Activated CD8-positive, alpha-beta memory T cell treated with anti-CD3 and anti-CD28 coated beads, Interleukin-2, amount 50 U/mL, for 4 hours (primary cell): ENCODE results near the gene MAP4K2.

ENCODE experiments used
- DNase-seq: peaks from one replicate; pipeline ENCODE4 v3.0.0-alpha.2; 2020

The MAP4K2 gene

DNA sequence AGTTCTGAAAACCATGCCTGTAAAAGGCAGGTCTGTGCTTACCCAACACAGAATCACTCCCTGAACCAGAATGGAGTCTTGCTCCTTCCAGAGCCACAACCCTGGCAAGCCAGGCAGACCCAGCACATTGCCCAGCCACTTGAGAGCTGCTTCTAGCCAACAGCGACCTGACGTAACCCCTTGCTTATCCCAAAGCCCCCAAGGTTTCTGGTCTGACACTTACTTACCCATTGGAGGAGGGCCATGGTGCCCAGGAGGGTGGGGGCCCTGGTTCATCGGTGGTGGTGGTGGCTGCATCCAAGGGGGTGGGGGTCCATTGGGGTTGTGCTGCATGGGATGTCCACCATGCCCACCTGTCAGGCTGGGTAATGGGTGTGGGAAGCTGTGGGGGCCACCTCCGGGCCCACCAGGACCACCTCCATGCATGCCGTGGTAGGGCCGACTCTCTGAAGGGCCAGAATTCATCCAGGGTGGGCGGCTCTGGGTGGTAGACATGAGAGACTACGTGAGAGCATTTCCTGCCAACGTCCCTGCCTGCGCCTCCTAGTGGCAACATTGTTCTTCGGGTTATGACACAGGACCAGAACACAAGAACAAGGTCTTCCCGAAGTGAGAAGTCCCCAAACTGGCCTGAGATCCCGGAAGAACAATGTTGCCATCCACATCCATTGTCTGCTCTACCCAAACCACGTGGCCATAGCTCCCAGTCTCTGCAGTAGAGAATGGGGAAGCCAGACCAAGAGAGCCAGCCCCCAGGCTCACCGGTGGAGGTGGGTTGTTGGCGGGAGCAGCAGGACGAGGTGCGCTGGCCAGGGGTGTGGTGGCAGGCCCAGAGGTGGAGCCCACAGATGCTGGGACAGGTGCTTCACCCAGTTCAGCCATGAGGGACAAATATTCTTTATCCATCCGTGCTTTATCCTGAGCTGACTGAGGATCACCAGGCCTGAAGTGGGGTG lies 35.4 kb downstream of the MAP4K2 start:
- peak; percentile 81 for DNase-seq

DNA sequence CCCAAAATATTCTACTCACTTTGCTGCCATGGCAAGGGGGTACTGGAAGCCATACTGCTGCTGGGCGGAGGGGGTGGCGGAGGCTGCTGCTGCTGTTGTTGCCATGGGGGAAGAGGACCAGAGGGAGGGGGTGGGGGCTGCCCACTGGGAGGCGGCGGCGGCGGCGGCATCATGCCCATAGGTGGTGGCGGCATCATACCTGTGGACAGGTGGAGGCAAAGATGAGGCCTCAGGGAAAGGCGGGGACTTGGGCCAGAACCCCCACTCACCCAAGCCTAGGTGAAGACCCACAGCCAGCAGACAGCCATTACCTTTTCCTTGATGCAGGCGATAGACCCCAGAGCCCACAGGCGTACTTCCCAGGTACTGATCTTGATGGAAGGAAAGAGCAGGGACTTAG lies 36.1 kb downstream of the MAP4K2 start:
- DNase-seq, result no peak

DNA sequence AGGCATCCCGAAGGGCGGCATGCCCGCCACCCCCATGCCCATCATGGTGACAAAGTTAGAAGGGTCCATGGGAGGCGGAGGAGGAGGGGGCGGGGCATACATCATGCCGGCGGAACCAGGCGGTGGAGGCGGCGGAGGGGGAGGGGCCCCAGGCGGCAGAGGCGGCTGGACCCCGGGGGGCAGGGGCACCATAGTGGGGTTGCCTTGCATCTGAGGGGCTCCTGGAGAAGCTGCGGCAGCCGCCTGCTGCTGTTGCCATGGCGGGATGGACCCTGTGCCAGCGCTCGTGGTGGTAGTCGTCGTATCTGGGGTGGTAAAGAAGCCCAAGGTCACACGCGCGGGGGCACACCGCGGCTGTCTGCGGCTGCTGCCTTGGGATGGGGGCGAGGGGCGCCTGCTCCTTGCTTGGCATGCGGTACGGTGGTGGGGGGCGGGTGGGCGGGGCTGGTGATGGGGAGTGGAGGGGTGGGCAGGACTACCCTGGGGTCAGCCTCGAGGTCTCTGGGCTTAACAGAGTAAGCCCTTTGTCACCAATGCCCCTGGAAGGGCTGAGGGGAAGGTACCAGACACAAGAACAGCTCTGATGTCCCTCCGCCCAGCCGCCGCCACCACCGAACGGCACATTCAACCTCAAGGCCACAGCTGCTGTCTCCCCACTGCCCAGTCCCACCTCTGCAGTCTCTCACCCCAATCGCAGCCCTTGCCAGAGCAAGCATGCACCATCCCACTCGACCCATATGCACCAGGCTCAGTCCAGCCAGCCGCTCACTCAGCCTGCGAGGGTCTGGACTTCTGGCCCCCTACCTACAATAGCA lies 37.0 kb downstream of the MAP4K2 start:
- DNase-seq, result no peak

DNA sequence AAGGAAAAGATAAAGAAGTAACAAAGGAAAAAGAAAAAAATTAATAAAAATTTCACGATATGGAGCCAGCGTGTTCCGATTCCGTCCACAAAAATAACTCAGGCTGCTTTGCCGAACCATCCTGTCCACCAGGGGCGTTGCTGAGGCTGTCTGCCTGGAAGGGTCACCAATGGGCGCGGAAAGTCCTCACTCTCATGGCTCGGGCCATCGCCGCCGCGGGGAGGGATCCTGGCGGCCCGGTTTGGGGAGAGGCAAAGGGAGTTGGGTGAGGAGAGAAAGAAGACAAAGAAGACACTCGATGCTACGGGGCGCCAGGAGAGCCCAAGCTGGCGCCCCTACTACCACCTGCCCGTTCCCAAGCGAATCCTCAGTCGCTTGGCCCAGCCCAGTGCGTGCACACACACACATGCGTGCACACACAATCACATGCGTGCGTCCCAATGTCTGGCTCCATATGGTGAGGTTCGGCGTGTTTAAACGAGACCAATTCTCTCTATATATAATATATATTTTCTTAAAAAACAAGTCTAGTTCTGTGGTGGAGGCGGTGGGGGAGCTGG lies 37.6 kb downstream of the MAP4K2 start:
- no peak for DNase-seq

DNA sequence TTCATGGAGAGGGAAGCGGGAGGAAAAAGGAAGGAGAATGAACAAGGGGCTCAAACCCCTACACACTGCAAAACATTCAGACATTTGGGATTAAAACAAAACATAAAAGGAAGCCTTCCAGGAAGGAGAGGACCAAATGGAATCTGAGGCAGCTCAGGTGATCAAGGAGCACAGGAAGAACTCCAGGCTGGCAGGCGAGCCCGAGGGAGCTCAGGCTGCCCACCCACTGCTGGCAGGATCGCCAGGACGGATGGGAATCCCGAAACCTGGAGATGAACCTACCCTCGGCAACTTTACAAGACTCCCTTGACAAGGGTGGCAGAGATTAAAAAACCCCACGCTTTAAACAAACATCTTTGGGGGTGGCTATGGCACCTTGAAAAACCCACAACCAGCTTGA lies 38.3 kb downstream of the MAP4K2 start:
- no peak for DNase-seq

DNA sequence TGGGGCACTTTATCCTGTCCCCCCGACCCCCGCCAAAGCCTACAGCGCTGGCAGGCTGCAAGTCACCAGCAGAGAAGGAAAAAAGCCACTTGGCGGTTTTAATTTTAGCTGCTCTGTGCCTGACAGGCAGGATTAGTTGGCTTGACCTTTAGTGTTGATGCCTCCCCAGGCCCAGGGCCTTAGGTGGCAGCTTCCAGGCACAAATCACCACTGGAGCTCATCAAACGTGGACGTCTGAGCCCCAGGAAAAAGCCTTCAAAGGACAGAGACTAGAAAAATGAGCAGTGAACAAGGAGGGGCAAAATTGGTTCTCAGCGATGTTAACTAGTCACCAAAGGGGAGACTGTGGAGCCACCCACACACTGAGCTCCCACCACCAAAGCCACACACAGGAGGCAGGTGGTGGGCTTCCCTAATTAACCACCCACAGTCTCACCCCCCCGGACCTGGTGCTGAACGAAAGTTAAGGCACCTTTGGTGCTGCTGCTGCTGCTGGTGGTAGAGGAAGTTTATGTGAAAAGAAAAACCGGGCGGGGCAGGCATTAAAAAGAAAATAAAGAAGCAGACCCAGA lies 38.9 kb downstream of the MAP4K2 start:
- DNase-seq, result peak; percentile 71

DNA sequence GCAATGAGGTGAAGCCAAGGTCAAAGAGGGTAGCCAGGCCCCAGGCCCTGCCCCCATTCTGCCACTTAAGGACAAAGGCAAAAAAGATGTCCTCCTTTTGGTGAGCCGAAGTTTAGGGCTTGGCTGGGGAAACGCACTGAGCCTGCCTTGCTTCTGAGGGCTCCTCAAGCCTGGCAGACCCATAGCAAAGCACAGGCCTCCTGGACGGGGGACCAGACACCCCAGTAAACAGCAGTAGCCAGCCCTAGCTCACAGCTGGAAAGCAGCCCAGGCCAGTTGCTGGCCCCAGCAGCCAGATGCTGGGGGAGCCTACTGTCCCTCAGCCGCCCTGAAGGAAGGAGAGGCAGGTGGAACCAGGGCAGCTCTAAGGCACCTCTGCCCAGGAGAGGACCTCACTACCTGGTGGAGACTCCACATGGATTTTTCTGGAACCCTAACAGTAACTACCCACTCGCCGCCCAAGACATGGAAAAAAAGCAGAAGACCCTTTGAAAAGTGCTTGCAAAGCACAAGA lies 39.4 kb downstream of the MAP4K2 start:
- no peak for DNase-seq

DNA sequence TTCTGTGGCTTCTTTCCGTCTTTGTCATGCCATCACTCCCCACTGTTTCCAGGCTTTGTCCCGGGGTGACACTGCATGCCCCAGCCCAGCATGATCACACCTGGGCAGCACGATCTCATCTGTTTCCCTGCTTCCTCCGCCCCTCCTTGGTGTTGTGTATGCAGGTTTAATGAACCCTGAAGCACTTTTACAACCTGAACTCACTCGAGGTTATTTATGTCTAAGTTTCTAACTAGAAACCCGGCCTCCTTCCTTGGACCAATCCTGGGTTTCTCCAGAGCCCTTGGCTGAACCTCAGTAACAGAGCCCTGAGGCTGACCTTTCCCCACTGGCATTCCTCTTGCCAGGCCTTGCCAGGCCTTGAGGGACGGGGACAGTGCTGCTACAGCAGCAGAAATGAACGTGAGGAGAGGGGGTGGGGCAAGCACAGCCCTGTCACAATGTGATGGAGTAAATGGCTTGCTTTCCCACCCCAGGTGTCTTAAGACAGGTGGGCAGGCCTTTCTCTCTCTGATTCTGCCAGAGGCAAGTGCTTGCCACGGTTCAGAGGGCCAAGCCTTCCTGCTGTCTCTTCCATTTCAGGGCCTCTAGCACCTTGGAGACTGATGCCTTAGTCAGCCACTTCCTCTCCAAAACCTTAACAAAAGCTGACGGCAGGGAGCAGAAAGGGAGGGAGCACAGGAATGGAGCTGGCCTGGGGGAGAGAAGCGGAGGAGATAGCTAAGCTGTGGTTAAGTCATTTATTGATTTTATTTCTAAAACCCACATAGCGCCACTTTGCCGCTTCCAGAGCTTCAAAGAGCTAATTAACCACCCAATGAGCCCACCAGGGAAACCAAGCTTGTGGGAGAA lies 40.1 kb downstream of the MAP4K2 start:
- DNase-seq, result no peak

DNA sequence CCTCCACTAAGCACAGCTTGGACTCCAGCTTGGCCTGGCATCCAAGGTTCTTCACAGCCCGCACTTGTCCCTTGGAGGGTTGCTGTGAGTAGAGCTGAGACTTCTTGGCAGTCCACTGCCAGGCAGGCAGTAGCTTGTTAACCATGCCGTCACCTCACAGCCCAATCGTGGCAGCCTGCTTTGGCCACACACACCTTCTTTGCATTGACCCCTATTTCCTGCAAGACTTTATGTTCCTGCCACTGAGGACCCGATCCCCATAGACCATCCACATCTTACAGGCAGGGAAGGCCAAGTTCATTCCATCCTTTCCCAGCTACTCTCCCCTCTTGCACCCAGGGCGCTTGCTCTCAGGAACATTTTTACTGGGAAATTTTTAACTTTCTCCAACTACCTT lies 40.7 kb downstream of the MAP4K2 start:
- DNase-seq, result no peak

DNA sequence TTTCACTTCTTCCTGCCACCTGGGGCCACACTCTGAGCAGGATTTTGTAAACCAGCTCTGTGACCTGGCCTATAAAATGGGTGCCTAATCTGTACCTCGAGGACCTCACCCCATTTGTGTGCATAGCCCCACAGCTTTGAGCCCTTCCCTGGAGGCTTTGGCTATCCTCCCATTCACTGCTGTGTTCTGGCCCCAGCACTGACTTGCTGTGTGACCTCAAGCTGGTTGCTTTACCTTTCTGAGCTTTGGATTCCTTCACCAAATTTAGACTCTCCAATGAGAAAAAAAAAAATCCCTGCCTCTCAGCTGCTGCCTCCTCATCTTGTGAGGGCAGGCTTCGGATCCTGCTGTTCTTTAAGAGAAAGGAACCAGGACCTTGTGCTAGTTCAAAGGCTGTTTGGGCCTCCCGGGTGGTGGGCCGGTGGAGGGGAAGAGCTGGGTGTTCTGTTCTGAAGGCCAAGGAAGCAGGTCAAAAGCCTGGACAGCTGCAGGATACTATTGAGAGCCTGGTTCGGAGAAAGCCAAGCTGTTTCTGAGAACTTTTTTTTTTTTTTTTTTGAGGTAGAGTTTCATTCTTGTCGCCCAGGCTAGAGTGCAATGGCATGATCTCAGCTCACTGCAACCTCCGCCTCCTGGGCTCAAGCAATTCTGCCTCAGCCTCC lies 42.1 kb downstream of the MAP4K2 start:
- no peak for DNase-seq

DNA sequence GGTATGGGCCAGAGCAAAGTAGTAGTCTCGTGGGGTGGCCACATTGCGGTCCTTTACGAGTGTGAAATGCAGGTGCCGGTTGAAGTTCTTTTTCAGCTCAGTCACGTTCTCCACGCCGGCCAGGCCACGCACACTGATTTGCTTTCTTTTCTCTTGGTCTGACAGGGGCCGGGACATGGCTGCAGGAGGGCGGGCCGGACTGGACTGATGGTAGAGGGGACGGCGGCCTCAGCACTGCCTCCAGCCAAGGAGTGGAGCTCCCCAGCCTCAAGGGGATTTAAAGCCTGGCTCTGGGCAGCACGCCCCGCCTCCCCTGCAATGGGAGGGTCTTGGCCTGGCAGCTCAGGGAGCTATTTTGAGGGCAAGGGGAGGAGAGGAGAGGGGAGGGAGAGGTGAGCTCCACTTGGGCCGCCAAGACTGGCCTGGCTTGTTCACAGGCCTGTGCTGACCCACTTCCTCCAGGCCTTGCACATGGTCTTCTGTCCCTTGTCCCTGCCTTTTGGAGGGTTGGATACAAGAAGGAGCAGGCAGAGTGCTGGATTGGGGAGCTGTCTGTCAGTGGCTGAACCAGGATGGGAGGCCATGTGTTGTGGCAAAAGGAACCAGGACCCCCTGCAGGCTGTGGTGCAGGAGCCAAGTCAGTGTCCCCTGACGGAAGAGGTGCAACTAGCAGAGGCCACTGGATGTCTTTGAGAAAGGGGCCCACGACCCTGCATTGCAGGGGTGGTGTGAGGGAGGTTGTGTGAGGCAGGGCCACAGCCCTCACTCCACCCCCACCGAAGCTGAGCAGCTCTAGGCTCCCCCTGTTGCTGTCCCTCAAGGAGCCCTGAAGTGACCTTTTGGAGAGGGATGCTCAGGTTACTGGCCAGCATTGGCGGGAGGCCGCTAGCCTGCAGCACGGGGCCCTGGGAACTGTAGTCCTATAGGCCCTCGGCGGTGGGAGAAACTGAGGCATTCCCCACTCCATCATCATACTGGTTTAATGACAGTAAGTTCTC lies 43.0 kb downstream of the MAP4K2 start, which contains the start of gene PYGM:
TSS of gene PYGM (minus strand) at position 253 of the 998 bp plus-strand sequence. CDS start at position 177, 76 bp downstream.
- DNase-seq, result peak; percentile 18

DNA sequence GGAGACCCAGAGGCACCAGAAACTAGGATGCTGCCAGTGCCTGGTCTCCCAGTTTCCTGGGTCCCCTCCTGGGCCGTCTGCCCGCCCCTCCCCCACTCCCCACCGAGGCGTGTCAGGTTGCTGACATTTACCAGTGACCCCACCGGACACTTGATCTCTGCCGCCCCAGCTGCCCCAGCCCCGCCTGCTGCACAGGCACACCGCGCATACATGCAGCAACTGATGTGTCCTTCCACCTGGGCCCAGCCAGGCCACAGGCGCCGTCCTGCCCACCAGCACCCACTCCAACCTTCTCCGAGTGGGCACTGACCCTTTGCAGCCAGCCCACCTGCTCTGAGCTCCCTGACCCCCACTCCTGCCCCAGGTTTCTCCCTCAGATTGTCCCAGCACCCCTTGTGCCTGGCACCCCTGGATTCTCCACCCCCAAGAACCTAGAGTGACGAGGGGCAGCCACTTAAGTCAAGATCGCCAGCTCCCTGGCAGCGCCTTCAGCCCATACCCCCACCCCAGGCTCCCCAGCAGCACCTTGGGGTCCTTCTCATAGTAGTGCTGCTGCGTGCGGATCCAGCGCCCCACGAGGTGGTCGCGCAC lies 43.8 kb downstream of the MAP4K2 start:
- DNase-seq, result no peak

DNA sequence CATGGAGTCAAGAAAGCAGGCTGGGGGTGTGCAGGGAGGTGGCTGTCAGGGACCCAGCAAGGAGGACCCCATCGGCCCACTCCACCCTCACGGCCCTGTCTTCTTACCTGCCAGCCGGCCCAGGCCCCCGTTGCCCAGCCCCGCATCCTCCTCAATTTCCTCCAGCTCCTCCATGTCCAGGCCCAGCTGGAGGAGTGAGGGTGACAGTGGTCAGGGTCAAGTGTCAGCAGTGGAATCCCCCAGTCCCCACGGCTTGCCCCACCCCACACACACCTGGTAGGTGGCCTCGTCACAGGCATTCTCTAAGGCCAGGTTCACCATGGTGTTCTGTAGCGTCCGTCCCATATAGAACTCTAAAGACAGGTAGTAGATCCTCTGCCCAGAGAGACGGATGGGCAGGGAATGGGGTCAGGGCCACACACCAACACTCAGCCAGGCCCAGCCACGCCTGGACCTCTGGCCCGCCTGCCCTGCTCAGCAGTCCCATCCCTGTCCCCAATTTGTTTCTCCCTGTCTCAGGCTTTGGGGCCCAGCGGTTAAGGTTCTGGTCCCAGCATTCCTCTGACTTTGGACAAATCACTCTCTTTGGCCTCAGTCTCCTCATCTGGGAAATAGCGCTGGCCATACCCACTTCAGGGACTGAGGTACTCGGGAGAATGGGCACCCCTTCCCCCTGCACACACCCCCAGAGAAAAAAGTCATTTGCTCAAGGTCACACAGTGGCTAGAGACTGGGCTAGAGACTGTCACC lies 44.5 kb downstream of the MAP4K2 start:
- peak; percentile 12 for DNase-seq

DNA sequence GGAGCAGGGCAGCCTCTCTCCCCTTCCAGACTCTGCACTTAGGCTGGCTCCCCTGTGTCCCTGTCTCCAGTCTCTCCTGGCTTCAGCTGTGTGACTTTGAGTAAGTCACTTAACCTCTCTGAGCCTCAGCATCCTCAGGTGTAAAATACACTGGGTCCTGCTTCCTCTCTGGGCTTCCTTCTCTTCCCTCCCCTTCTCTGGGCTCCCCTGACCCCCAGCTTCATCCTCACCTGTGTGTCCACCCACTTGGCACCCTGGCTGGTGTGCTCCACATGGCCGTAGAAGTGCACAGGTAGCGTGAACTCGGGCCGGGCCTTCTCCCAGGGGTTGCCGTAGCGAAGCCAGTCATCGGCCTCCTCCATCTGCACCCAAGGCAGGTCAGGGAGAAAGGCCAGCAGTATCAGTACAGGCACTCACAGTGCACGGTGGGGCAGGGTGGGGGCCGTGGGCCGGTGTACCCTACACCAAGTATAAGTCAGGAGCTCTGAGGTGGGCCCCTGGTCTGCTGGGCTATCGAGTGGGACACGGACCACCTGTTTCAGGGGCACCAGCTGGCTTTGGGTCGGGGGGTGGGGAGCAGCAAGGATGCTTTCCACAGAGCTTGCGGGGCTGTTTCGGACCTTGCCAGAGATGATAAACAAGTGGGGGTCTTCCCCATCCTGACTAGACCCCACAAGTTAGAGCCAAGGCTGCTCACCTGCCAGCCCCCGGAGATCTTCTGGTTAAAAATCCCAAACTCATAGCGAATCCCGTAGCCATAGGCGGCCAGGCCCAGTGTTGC lies 45.3 kb downstream of the MAP4K2 start:
- peak; percentile 13 for DNase-seq

DNA sequence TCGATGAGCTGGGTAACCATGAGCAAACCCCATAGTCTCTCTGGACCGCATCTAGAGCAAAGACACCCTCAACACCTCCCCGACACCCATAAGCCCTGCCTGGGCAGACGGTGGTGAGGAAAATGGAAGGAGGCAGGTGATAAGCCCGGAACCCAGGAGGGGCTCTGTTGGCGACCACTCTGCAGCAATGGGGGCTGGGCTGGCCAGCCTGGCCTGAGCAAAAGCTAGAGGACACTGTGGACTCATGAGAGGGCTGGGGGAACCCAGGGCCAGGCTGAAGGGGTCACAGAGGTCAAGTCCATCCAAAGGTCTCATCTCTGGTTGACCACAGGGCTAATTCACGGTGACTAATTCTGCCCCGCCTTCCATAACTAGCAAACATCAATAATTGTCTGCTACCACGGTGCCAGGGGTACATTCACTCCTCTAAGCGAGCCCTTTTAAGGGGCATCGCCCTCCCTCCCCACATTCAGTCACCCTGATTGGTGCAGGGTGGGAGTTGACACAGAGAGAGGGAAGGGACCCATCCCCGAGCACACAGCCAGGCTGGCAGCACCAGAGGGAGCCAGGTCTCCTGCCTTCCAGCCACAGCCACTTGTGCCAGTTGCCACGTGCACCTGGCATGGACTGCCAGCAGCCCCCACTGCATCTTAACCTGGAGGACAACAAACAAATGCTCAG lies 47.2 kb downstream of the MAP4K2 start:
- DNase-seq, result no peak

DNA sequence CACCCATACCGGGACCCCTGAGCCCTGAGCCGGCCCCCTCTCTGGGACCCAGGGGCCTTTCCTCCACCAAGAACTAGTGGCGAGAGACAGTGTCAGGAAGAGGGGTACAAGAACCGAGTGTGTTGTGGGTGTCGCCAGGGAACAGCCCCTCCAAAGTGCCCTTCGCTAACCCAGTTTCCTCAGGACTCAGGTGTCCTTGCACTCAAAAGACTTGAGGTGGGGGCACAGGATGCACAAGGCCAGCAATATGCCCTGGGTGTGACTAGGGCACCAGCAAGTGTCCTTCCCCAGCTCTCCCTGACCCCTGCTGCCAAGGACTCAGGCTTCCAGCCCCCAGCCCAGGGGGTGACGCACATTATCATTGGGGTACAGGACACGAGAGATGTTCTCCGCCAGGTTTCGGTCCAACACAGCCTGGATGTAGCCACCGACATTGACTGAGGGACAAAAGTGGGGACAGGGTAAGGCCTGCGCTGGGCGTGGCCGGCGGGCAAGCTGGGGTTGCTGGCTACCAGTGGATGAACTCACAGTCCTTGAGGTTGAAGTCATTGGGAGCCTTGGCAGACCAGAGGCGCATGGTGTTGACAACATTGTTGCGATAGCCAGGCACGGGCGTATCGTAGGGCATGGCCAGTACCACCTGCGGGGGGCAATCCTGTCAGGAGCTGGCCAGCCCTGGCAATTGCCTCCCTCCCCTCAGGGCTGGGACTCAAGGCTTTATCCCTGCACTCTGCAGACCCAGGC lies 47.9 kb downstream of the MAP4K2 start:
- no peak for DNase-seq
